HepG2 (cell line): ENCODE measurements around the gene PREP.

ENCODE experiments used
- HNRNPL ChIP-seq: fragments of 200-400 bp; formaldehyde crosslinking; IDR thresholded peaks from 2 replicates; pipeline ENCODE4 v1.6.1; 2017; ENCODE audit warnings: mild to moderate bottlenecking, low read depth, low read length
- MTF1 ChIP-seq: sonication (generic); formaldehyde crosslinking; IDR thresholded peaks from 2 replicates; pipeline ENCODE4 v1.5.0; 2020; ENCODE audit warnings: missing genetic modification reagents
- NFE2L2 ChIP-seq: fragments of 150-350 bp; IDR thresholded peaks from 2 replicates; pipeline ENCODE4 v1.6.1; 2014; ENCODE audit warnings: low read length
- ZNF550 ChIP-seq: sonication (generic); formaldehyde crosslinking; IDR thresholded peaks from 2 replicates; pipeline ENCODE4 v1.4.0; 2020; ENCODE audit warnings: mild to moderate bottlenecking, missing genetic modification reagents, borderline replicate concordance

DNA sequence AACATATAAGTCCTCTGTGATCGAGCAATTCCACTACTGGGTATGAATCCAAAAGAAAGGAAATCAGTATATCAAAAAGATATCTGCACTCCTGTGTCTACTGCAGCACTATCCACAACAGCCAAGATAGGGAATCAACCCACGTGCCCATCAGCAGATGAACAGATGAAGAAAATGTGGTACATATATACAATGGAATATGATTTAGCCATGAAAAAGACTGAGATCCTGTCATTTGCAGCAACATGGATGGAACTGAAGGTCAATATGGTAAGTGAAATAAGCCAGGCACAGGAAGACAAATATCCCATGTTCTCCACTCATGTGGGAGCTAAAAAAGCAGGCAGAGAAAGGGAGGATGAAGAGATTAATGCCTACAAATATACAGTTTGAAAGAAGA, 127.3 kb downstream of the PREP start:
- TF ChIP-seq ZNF550 (CRISPR knock-in tag) (no peak), HNRNPL (no peak), MTF1 (CRISPR knock-in tag) (no peak), NFE2L2 (no peak)
